Panc1 (cell line): Measurements from ENCODE around the gene NANOS2. TPM values are rescaled to one million over a fixed set of nuclear protein-coding genes. Genes with fewer than 3 reads are reported as not detected.

ENCODE experiments used
- ATAC-seq: fragments of 200-7000 bp; cut with Tn5 transposase; 2 replicates; pipeline ENCODE4 v1.9.1; 2020; ENCODE audit warnings: mild to moderate bottlenecking, moderate library complexity
- BruUV-seq: library from RNA; stranded (reverse); fragments of 400-500 nt; replicated peaks from 2 replicates; lab custom pipeline; 2021; lab: Mats Ljungman, UMichigan
- CTCF ChIA-PET: fragments of 300-600 bp; sonication (Branson Sonifier 250); formaldehyde crosslinking; loops from one replicate; lab custom pipeline; 2022; ENCODE audit warnings: antibody characterized with exemption; lab: Charles Lee
- POLR2A ChIA-PET: fragments of 300-600 bp; sonication (Branson Sonifier 250); formaldehyde crosslinking; loops from one replicate; lab custom pipeline; 2022; ENCODE audit warnings: antibody characterized with exemption; lab: Charles Lee
- DNase-seq: peaks from one replicate; pipeline ENCODE4 v3.0.0-alpha.2; 2010; ENCODE audit warnings: low read depth, low spot score
- H3K27ac ChIP-seq: 2 replicates; pipeline ENCODE4 v1.5.1; 2011; ENCODE audit warnings: mild to moderate bottlenecking, low read length, inconsistent platforms
- H3K27me3 ChIP-seq: fragments of 200-500 bp; sonication (Bioruptor generic); 2 replicates; pipeline ENCODE4 v1.6.0; 2014; ENCODE audit warnings: low read length, inconsistent platforms; ENCODE audit not compliant: control insufficient read depth, insufficient read depth
- H3K36me3 ChIP-seq: fragments of 200-500 bp; sonication (Bioruptor generic); 2 replicates; pipeline ENCODE4 v1.5.1; 2014; ENCODE audit warnings: inconsistent platforms, mild to moderate bottlenecking, low read length, moderate library complexity; ENCODE audit not compliant: control insufficient read depth, insufficient read depth
- H3K4me1 ChIP-seq: 2 replicates; pipeline ENCODE4 v1.5.1; 2011; ENCODE audit warnings: inconsistent platforms, mild to moderate bottlenecking, low read length, moderate library complexity; ENCODE audit not compliant: control insufficient read depth, insufficient read depth
- H3K4me3 ChIP-seq, 2 experiments: 2 replicates each; pipeline ENCODE4 v1.5.1; 2011 to 2012; ENCODE audit warnings: low read depth in 2 of 2, low read length in 2 of 2, mild to moderate bottlenecking in 2 of 2, inconsistent platforms in 1 of 2, moderate library complexity in 1 of 2
- H3K9me3 ChIP-seq: fragments of 200-500 bp; sonication (Bioruptor generic); 2 replicates; pipeline ENCODE4 v1.5.1; 2014; ENCODE audit warnings: low read depth, mild to moderate bottlenecking, inconsistent platforms, low read length, moderate library complexity; ENCODE audit not compliant: control insufficient read depth, insufficient read depth
- POLR2AphosphoS5 ChIP-seq: IDR thresholded peaks from 2 replicates; pipeline ENCODE4 v1.6.1; 2012; ENCODE audit warnings: mild to moderate bottlenecking, low read depth, low read length, moderate library complexity
- SIN3A ChIP-seq: IDR thresholded peaks from 2 replicates; pipeline ENCODE4 v1.6.1; 2012; ENCODE audit warnings: low read depth, mild to moderate bottlenecking, low read length, moderate library complexity, borderline replicate concordance; ENCODE audit not compliant: insufficient read depth
- TCF7L2 ChIP-seq: IDR thresholded peaks from 2 replicates; pipeline ENCODE4 v1.6.1; 2011; ENCODE audit warnings: mild to moderate bottlenecking, low read depth, low read length, inconsistent platforms
- in situ Hi-C: cut with HindIII; loops from 2 replicates; pipeline ENCODE4 v1.10.0; 2016; ENCODE audit warnings: low sequenced_read_pairs, low pct_unique_long_range_greater_than_20kb
- intact Hi-C: fragments of 100-400 bp; cut with micrococcal nuclease; formaldehyde crosslinking; loops from one replicate; pipeline ENCODE4 v1.10.0; 2022; ENCODE audit not compliant: unreplicated experiment
- total RNA-seq: library from RNA; stranded (reverse); gene quantifications from one replicate; pipeline ENCODE4 v1.2.1, GENCODE V29; 2021; ENCODE audit not compliant: unreplicated experiment
- TF ChIP-seq, protein P1 (sequence below), 2 experiments: IDR thresholded peaks; 2 replicates each; pipeline ENCODE4 v1.6.1; 2011 to 2012; ENCODE audit warnings: low read depth in 2 of 2, control low read depth in 1 of 2, low read length in 1 of 2, mild to moderate bottlenecking in 1 of 2, moderate library complexity in 1 of 2; ENCODE audit not compliant: insufficient read depth in 1 of 2
- TF ChIP-seq, protein P2 (sequence below): fragments of 450-650 bp; IDR thresholded peaks from 2 replicates; pipeline ENCODE4 v1.5.1; 2017; ENCODE audit warnings: mild to moderate bottlenecking

NANOS2 gene
- total RNA-seq, 1 experiment from 2014 or later, result not detected

DNA sequence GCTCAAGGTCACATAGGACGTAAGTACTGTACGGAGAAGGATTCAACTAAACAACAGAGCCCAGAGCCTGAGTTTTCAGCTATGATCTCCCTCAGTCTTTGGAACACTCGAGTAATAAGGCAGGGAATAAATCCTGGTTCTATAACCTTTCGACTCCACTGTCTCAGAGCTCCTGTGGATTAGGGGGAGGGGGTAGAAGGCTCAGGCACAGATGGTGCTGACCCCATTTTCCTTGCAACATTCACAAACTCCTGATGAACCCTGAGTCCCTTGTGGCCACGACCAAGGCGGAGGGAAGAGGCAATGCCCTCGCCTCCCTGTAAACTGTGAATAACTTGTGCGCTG lies 37.7 kb upstream of the NANOS2 start:
- POLR2A ChIA-PET, result no interaction called here
- H3K27me3 ChIP-seq, result no peaks in the 10 kb centered on the region
- no peaks in the 10 kb centered on the region for H3K9me3 ChIP-seq
- DNase-seq, result no peak
- H3K4me1 ChIP-seq, result no peaks in the 10 kb centered on the region
- in situ Hi-C loops, result no loop called here
- TF ChIP-seq TCF7L2, result no peak
- no peak for TF ChIP-seq POLR2AphosphoS5
- TF ChIP-seq, protein P1, sequence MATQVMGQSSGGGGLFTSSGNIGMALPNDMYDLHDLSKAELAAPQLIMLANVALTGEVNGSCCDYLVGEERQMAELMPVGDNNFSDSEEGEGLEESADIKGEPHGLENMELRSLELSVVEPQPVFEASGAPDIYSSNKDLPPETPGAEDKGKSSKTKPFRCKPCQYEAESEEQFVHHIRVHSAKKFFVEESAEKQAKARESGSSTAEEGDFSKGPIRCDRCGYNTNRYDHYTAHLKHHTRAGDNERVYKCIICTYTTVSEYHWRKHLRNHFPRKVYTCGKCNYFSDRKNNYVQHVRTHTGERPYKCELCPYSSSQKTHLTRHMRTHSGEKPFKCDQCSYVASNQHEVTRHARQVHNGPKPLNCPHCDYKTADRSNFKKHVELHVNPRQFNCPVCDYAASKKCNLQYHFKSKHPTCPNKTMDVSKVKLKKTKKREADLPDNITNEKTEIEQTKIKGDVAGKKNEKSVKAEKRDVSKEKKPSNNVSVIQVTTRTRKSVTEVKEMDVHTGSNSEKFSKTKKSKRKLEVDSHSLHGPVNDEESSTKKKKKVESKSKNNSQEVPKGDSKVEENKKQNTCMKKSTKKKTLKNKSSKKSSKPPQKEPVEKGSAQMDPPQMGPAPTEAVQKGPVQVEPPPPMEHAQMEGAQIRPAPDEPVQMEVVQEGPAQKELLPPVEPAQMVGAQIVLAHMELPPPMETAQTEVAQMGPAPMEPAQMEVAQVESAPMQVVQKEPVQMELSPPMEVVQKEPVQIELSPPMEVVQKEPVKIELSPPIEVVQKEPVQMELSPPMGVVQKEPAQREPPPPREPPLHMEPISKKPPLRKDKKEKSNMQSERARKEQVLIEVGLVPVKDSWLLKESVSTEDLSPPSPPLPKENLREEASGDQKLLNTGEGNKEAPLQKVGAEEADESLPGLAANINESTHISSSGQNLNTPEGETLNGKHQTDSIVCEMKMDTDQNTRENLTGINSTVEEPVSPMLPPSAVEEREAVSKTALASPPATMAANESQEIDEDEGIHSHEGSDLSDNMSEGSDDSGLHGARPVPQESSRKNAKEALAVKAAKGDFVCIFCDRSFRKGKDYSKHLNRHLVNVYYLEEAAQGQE (IDR thresholded peaks at IDR 0.05; ENCODE audit: insufficient read depth in 1 of 2, low read depth in 2 of 2, low read length in 1 of 2), result no peak
- TF ChIP-seq SIN3A, result no peak
- TF ChIP-seq, protein P2, sequence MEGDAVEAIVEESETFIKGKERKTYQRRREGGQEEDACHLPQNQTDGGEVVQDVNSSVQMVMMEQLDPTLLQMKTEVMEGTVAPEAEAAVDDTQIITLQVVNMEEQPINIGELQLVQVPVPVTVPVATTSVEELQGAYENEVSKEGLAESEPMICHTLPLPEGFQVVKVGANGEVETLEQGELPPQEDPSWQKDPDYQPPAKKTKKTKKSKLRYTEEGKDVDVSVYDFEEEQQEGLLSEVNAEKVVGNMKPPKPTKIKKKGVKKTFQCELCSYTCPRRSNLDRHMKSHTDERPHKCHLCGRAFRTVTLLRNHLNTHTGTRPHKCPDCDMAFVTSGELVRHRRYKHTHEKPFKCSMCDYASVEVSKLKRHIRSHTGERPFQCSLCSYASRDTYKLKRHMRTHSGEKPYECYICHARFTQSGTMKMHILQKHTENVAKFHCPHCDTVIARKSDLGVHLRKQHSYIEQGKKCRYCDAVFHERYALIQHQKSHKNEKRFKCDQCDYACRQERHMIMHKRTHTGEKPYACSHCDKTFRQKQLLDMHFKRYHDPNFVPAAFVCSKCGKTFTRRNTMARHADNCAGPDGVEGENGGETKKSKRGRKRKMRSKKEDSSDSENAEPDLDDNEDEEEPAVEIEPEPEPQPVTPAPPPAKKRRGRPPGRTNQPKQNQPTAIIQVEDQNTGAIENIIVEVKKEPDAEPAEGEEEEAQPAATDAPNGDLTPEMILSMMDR, result no peak
- no peak overlapping the region for H3K27ac ChIP-seq
- BruUV-seq, result no TSS peak
- H3K36me3 ChIP-seq, result no peaks in the 10 kb centered on the region
- CTCF ChIA-PET, result no interaction called here
- intact Hi-C loops, result no loop called here
- H3K4me3 ChIP-seq, result no peak overlapping the region
- ATAC-seq, result no peak

DNA sequence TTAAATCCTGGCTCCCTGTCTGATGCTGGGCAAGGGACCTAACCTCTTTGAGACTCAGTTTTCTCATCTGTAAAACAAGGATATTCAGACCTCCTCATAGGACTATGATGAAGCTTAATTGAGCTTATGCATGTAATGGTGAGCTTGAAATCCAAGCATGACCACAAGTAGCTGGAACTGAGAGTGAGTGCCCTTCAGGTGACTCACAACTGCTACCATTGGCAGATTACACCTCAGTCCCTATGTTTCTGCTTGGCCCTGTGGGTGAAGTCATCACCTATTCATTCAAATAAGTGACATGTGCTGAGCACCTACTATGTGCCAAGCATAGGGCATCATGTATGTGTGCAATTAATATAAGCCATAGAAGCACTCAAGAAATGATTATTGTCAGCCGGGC lies 33.3 kb upstream of the NANOS2 start:
- ATAC-seq, result no peak
- Histone ChIP-seq H3K4me1 (no peaks in the 10 kb centered on the region), H3K36me3 (no peaks in the 10 kb centered on the region), H3K4me3 (no peak overlapping the region), H3K27me3 (no peaks in the 10 kb centered on the region), H3K27ac (no peak overlapping the region), H3K9me3 (no peaks in the 10 kb centered on the region)
- in situ Hi-C loops, result no loop called here
- POLR2A ChIA-PET, result no interaction called here
- no peak for DNase-seq
- intact Hi-C loops, result no loop called here
- CTCF ChIA-PET, result no interaction called here
- TF ChIP-seq POLR2AphosphoS5 (no peak), SIN3A (no peak), TCF7L2 (no peak)
- TF ChIP-seq, protein P1 (IDR thresholded peaks at IDR 0.05; ENCODE audit: insufficient read depth in 1 of 2, low read depth in 2 of 2, low read length in 1 of 2), result no peak
- TF ChIP-seq, protein P2, result no peak
- BruUV-seq, result no TSS peak
